HepG2 (cell line): ENCODE results near the gene ITGB5. TPM values are rescaled to one million over a fixed set of nuclear protein-coding genes. Genes with fewer than 3 reads are reported as not detected.
"Not testable (repeated sequence)": the region's sequence is repeated elsewhere in the genome, so short reads cannot be mapped to it uniquely, and the experiment has no call there.

Source experiments
- ATAC-seq: fragments of 200-7000 bp; cut with Tn5 transposase; 3 replicates; pipeline ENCODE4 v1.9.1; 2020; ENCODE audit warnings: mild to moderate bottlenecking, moderate library complexity
- BruUV-seq: library from RNA; stranded (reverse); fragments of 400-500 nt; replicated peaks from 2 replicates; lab custom pipeline; 2021; lab: Mats Ljungman, UMichigan
- CTCF ChIA-PET: fragments of 300-600 bp; formaldehyde crosslinking; extraction: SDS; loops from one replicate; lab custom pipeline; 2021; ENCODE audit warnings: low total read pairs, inconsistent platforms, low intra/inter-chr PET ratio; lab: Yijun Ruan, JAX
- POLR2A ChIA-PET: fragments of 350-600 bp; sonication (Branson Sonifier 250); formaldehyde crosslinking; loops from one replicate; lab custom pipeline; 2020; ENCODE audit warnings: antibody characterized with exemption, inconsistent platforms; lab: Yijun Ruan, JAX
- DNase-seq: peaks from one replicate; pipeline ENCODE4 v3.0.0-alpha.2; 2015; ENCODE audit warnings: low spot score
- FAIRE-seq: peaks from 3 replicates; lab custom pipeline; 2011; peaks lifted over from hg19 to GRCh38; lab: Jason Lieb, UNC
- H2AFZ ChIP-seq: one replicate; pipeline ENCODE4 v1.6.1; 2011; ENCODE audit warnings: low read length, inconsistent platforms
- H3K27ac ChIP-seq: fragments of 300-600 bp; 3 replicates; pipeline ENCODE4 v1.8.0; 2011; ENCODE audit warnings: mixed run types, mild to moderate bottlenecking, mixed read lengths, low read length, inconsistent platforms; ENCODE audit not compliant: insufficient read depth; ENCODE audit errors: extremely low read length
- H3K27me3 ChIP-seq, 2 experiments: fragments of 200-600 bp in 1 of 2; 2 replicates in 1 of 2; 3 replicates in 1 of 2; pipeline versions ENCODE4 v1.6.0 to v1.8.0; 2011; ENCODE audit warnings: low read length in 2 of 2, mild to moderate bottlenecking in 2 of 2, moderate library complexity in 2 of 2, inconsistent platforms in 1 of 2; ENCODE audit not compliant: insufficient read depth in 2 of 2, control insufficient read depth in 1 of 2
- H3K36me3 ChIP-seq, 2 experiments: fragments of 200-600 bp in 1 of 2; replicated peaks in 1 of 2; 2 replicates in 1 of 2; 3 replicates in 1 of 2; pipeline versions ENCODE4 v1.5.1 to v1.8.0; 2011; ENCODE audit warnings: low read length in 2 of 2, inconsistent platforms in 1 of 2; ENCODE audit not compliant: insufficient read depth in 2 of 2, control insufficient read depth in 1 of 2
- H3K4me1 ChIP-seq: 2 replicates; pipeline ENCODE4 v1.5.1; 2012; ENCODE audit warnings: low read length, inconsistent platforms; ENCODE audit not compliant: insufficient read depth
- H3K4me2 ChIP-seq: 2 replicates; pipeline ENCODE4 v1.6.0; 2011; ENCODE audit warnings: low read depth, low read length, inconsistent platforms
- H3K4me3 ChIP-seq, 3 experiments: fragments of 200-600 bp in 1 of 3; sonication (generic), shearing (Covaris generic) in 1 of 3; replicated peaks in 1 of 3; 2 replicates each; pipeline ENCODE4 v1.5.1; 2011 to 2016; ENCODE audit warnings: low read length in 3 of 3, inconsistent platforms in 2 of 3, low read depth in 2 of 3, mild to moderate bottlenecking in 2 of 3, control low read depth in 1 of 3, mixed read lengths in 1 of 3; ENCODE audit not compliant: insufficient read depth in 1 of 3
- H3K79me2 ChIP-seq: one replicate; pipeline ENCODE4 v1.6.1; 2011; ENCODE audit warnings: low read length, inconsistent platforms; ENCODE audit not compliant: insufficient read depth
- H3K9ac ChIP-seq: 2 replicates; pipeline ENCODE4 v1.6.0; 2011; ENCODE audit warnings: mild to moderate bottlenecking, low read depth, low read length, inconsistent platforms; ENCODE audit not compliant: insufficient read depth
- H3K9me3 ChIP-seq: 2 replicates; pipeline ENCODE4 v1.5.1; 2012; ENCODE audit warnings: mild to moderate bottlenecking, low read length
- H4K20me1 ChIP-seq: 2 replicates; pipeline ENCODE4 v1.6.0; 2011; ENCODE audit warnings: inconsistent platforms, mild to moderate bottlenecking, low read length, moderate library complexity; ENCODE audit not compliant: insufficient read depth
- AGO2 ChIP-seq: fragments of 200-400 bp; formaldehyde crosslinking; optimal IDR thresholded peaks from 2 replicates; pipeline ENCODE3; 2017; ENCODE audit warnings: mild to moderate bottlenecking, low read depth, low read length, moderate library complexity
- EHMT2 ChIP-seq: fragments of 200-600 bp; sonication (generic); IDR thresholded peaks from 2 replicates; pipeline ENCODE4 v1.7.0; 2017; ENCODE audit warnings: antibody characterized with exemption, low read depth, low read length, borderline replicate concordance
- ELF1 ChIP-seq: sonication (generic); formaldehyde crosslinking; IDR thresholded peaks from 2 replicates; pipeline ENCODE4 v1.4.0; 2020; ENCODE audit warnings: missing genetic modification reagents
- HNRNPK ChIP-seq: fragments of 200-400 bp; formaldehyde crosslinking; IDR thresholded peaks from 2 replicates; pipeline ENCODE4 v1.6.1; 2018; ENCODE audit warnings: low read length, low read depth, moderate library complexity, mild to moderate bottlenecking; ENCODE audit not compliant: poor library complexity, severe bottlenecking
- WGBS: methylation state at CpG from one replicate; pipeline ENCODE4 v1.1.6; 2017; ENCODE audit warnings: low lambda C conversion rate; 5-methylcytosine and 5-hydroxymethylcytosine counted together
- in situ Hi-C: cut with HindIII; loops from 2 replicates; pipeline ENCODE4 v1.10.0; 2017; ENCODE audit warnings: low pct_unique_long_range_greater_than_20kb; ENCODE audit not compliant: extremely low pct_ligation_motif_present
- intact Hi-C: fragments of 100-400 bp; cut with micrococcal nuclease; formaldehyde crosslinking; loops from one replicate; pipeline ENCODE4 v1.10.0; 2022; ENCODE audit not compliant: unreplicated experiment
- polyA plus RNA-seq, 8 experiments: library from polyadenylated mRNA; depleted of rRNA in 3 of 8; stranded (reverse) in 7 of 8; unstranded in 1 of 8; fragments of >200 nt; fragmentation: Illumina TruSeq in 4 of 8; extraction: Trizol in 4 of 8; gene quantifications; 2 replicates each; pipeline versions ENCODE4 v1.2.1 to v1.2.3, GENCODE V29; 2011 to 2016; ENCODE audit warnings: low read depth in 4 of 8, missing spikeins in 1 of 8, mixed read lengths in 1 of 8; ENCODE audit not compliant: insufficient read depth in 1 of 8
- total RNA-seq, 5 experiments: library from RNA; depleted of rRNA; stranded (reverse); fragments of >200 nt; fragmentation: Illumina TruSeq; extraction: Trizol; gene quantifications; 2 replicates each; pipeline ENCODE4 v1.2.3, GENCODE V29; 2016; ENCODE audit warnings: low read depth in 1 of 5

ITGB5 gene
- total and polyA plus RNA-seq, 2 of the 13 experiments (the other 11 are each of a cell fraction or from before 2014, with no cell fraction given) = 74.1 to 343 TPM

- WGBS = 80% methylated on average over 14 of the region's 14 CpGs
- FAIRE-seq (no peak), ATAC-seq (peak; percentile 36), DNase-seq (no peak)
- ChIA-PET POLR2A (interaction anchor here (1.1 to 3.0 kb wide), 5 partner anchors 61 to 142 kb away, joined by 3 to 20 read pairs (median 3); partner anchors contain the start of gene ITGB5), CTCF (interaction anchor here (2.2 kb wide), 1 partner anchor 141 kb away, joined by 27 read pairs; no protein-coding TSS in a partner anchor)
- Histone ChIP-seq H3K9me3 (no peaks in the 10 kb centered on the region), H3K9ac (no peak overlapping the region), H3K4me1 (peaks cover 23% of the 10 kb centered on the region), H4K20me1 (no peaks in the 10 kb centered on the region), H2AFZ (no peak overlapping the region), H3K27ac (no peak overlapping the region), H3K36me3 (peaks cover 15 to 18% of the 10 kb centered on the region in 2 experiments), H3K4me3 (no peak overlapping the region), H3K79me2 (no peaks in the 10 kb centered on the region), H3K27me3 (no peaks in the 10 kb centered on the region), H3K4me2 (no peak overlapping the region)
- in situ Hi-C loops = loop anchor here (5.0 to 25.0 kb wide), 2 partner anchors 142 to 402 kb away; no protein-coding TSS in a partner anchor
- peak; percentile 68 for TF ChIP-seq AGO2
- no peak for TF ChIP-seq EHMT2
- intact Hi-C loops = loop anchor here (2.0 to 5.0 kb wide), 2 partner anchors 127 to 227 kb away; partner anchors contain the start of gene ITGB5
- BruUV-seq = no TSS peak
These were observed 127.3 kb downstream of the ITGB5 start for GRCh38 chr3:124759666-124760401.

- TF ChIP-seq ELF1 (CRISPR knock-in tag) (no peak), HNRNPK (peak; percentile 45)
- H3K79me2 ChIP-seq = no peaks in the 10 kb centered on the region
- H3K4me1 ChIP-seq = peaks cover 23% of the 10 kb centered on the region
- H3K4me3 ChIP-seq = no peak overlapping the region
- H3K9ac ChIP-seq = no peak overlapping the region
- intact Hi-C loops = no loop called here
- H3K27me3 ChIP-seq = no peaks in the 10 kb centered on the region
- ATAC-seq = no peak
- BruUV-seq = no TSS peak
- in situ Hi-C loops = loop anchor here (25.0 kb wide), 1 partner anchor 403 kb away; no protein-coding TSS in a partner anchor
- H3K9me3 ChIP-seq = no peaks in the 10 kb centered on the region
- 48% methylated on average over 5 of the region's 5 CpGs for WGBS
- no peak overlapping the region for H2AFZ ChIP-seq
- POLR2A ChIA-PET = interaction anchor here (0.7 kb wide), 1 partner anchor 71 kb away, joined by 3 read pairs; no protein-coding TSS in a partner anchor
- no peak for FAIRE-seq
- no peak overlapping the region for H3K4me2 ChIP-seq
- peaks cover 10% of the 10 kb centered on the region in 2 experiments for H3K36me3 ChIP-seq
- no peak overlapping the region for H3K27ac ChIP-seq
- no peak for DNase-seq
- H4K20me1 ChIP-seq = no peaks in the 10 kb centered on the region
- CTCF ChIA-PET = no interaction called here
These were observed 128.1 kb downstream of the ITGB5 start for GRCh38 chr3:124758851-124759635.

GRCh38 chr3:124757926-124758325, 129.2 kb downstream of the ITGB5 start:
- H3K4me3 ChIP-seq, H3K9ac ChIP-seq, H4K20me1 ChIP-seq, H3K79me2 ChIP-seq, BruUV-seq, DNase-seq, H3K27ac ChIP-seq, H3K27me3 ChIP-seq, intact Hi-C loops, H2AFZ ChIP-seq, H3K36me3 ChIP-seq, CTCF ChIA-PET, H3K4me2 ChIP-seq, ATAC-seq, FAIRE-seq, POLR2A ChIA-PET, H3K9me3 ChIP-seq: not testable (repeated sequence)
- WGBS = 63% methylated on average over 7 of the region's 7 CpGs
- H3K4me1 ChIP-seq = peaks cover 23% of the 10 kb centered on the region
- in situ Hi-C loops = loop anchor here (25.0 kb wide), 1 partner anchor 404 kb away; no protein-coding TSS in a partner anchor
